ENCODE measurements around the gene STK10.

DNA sequence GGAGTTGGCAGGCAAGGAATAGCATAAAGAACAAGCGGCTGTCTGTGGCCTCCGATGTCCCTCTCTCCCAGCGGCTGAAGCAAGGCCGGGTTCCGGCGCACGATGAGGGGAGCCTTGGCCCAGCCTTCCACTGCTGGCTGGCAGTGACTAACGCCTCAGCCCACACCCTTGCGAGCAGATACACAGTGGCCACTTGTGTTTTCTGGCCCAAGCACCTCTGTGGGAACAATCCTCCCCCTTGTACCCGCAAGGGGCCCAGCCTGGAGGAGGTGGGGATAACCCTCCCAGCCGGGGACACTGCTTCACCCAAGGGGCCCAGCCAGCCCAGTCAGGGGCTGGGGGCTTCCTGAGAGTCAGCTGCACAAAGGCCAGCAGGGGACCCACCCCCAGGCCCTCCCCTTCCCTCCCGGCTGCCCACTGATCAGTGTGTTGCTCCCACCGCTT, 23.2 kb downstream of the STK10 start:
- TF ChIP-seq, protein P1, sequence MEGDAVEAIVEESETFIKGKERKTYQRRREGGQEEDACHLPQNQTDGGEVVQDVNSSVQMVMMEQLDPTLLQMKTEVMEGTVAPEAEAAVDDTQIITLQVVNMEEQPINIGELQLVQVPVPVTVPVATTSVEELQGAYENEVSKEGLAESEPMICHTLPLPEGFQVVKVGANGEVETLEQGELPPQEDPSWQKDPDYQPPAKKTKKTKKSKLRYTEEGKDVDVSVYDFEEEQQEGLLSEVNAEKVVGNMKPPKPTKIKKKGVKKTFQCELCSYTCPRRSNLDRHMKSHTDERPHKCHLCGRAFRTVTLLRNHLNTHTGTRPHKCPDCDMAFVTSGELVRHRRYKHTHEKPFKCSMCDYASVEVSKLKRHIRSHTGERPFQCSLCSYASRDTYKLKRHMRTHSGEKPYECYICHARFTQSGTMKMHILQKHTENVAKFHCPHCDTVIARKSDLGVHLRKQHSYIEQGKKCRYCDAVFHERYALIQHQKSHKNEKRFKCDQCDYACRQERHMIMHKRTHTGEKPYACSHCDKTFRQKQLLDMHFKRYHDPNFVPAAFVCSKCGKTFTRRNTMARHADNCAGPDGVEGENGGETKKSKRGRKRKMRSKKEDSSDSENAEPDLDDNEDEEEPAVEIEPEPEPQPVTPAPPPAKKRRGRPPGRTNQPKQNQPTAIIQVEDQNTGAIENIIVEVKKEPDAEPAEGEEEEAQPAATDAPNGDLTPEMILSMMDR (conservative IDR thresholded peaks at IDR 0.05 in 1 of 2, IDR thresholded peaks at IDR 0.05 in 1 of 2; ENCODE audit: extremely low read depth in 1 of 2, insufficient read depth in 1 of 2, low read depth in 1 of 2, low read length in 2 of 2) = no peak
- TF ChIP-seq EZH2 (IDR thresholded peaks at IDR 0.05; ENCODE audit: borderline replicate concordance, low read length) = no peak
